HL-60 (cell line): ENCODE data around the gene FOXR2.

Experiments used
- GABPA ChIP-seq: IDR thresholded peaks from 2 replicates; pipeline ENCODE4 v1.6.1; 2012; ENCODE audit warnings: low read depth
- TF ChIP-seq, protein P1 (sequence below): IDR thresholded peaks from one replicate; pipeline ENCODE4 v1.5.1; 2011; ENCODE audit warnings: low read length, control low read depth, inconsistent platforms; ENCODE audit not compliant: insufficient read depth

DNA sequence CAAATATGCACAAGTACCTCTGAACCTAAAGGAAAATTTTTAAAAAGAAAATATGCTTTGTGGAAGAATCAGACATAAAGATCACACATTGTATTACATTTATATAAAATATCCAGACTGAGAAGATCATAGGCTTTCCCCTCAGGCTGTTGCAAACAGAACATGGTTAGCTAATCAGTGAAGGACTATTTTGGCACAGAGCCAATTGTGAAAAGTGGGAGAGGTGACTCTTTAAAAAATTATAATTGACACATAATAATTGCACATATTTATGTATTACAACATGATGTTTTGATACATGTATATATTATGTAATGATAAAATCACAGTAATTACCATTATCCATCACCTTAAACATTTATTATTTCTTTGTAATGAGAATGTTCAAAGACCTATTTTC, 44.1 kb upstream of the FOXR2 start:
- no peak for TF ChIP-seq GABPA
- TF ChIP-seq, protein P1, sequence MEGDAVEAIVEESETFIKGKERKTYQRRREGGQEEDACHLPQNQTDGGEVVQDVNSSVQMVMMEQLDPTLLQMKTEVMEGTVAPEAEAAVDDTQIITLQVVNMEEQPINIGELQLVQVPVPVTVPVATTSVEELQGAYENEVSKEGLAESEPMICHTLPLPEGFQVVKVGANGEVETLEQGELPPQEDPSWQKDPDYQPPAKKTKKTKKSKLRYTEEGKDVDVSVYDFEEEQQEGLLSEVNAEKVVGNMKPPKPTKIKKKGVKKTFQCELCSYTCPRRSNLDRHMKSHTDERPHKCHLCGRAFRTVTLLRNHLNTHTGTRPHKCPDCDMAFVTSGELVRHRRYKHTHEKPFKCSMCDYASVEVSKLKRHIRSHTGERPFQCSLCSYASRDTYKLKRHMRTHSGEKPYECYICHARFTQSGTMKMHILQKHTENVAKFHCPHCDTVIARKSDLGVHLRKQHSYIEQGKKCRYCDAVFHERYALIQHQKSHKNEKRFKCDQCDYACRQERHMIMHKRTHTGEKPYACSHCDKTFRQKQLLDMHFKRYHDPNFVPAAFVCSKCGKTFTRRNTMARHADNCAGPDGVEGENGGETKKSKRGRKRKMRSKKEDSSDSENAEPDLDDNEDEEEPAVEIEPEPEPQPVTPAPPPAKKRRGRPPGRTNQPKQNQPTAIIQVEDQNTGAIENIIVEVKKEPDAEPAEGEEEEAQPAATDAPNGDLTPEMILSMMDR, result no peak
